NCI-H2081 treated with DMSO at 0.1 percent for 48 hours (cell line): Measurements from ENCODE around the gene BABAM2.

Source experiments
- DNase-seq: peaks from one replicate; lab custom pipeline; 2025; lab: John Stamatoyannopoulos, UW

Gene BABAM2

DNA sequence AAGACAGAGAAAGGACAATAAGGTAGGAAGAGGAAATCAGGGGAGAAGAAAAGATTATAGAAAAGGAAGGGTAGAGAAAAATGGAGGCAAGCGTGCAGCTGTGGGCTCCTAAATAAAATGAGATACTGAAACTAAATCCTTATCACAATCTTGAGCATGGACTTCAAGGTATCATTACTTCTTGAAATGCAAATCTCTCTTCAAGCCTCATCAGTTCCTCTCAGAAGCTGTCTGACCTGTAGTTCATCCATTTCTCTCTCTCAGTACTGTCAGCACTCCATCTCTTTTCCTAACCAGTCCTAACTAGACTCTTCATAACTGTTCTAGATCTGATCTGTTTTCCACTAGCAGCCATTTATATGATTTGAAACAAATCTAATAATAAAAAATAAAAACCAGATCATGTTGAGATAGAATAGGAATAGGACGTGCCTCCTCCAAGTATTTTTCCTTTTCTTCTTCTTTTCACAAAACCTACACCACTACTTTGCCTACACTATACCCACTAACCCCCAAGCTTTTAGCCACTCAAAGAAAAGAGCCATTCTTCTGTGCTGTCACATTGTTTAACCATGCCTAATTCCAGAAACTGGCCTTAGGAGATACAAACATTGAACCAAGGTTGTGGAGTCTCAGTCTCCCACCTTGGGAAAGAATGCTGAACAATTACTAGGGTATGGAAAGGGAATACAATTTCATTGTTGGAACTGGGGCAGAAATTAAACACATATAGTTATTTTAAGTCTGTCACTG is 21.1 kb downstream of the BABAM2 start:
- DNase-seq, result no peak

DNA sequence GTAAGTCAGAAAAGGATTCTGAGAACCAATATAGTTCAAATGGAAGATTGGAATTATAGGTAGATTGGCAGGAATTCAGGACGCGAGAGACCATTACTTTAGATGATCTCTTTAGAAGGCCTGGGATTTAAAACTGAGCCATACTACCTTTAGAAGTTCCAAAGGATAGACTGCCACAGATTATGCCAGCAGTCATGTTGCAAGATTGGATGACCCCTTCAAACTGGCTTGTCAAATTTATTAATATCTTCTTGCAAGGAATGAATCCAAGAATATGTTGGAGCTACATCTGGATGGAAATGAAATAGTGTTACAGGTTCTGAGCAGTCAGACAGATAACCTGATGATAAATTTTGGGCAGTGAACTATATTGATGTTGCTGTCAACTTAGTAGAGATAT is 22.0 kb downstream of the BABAM2 start:
- no peak for DNase-seq

DNA sequence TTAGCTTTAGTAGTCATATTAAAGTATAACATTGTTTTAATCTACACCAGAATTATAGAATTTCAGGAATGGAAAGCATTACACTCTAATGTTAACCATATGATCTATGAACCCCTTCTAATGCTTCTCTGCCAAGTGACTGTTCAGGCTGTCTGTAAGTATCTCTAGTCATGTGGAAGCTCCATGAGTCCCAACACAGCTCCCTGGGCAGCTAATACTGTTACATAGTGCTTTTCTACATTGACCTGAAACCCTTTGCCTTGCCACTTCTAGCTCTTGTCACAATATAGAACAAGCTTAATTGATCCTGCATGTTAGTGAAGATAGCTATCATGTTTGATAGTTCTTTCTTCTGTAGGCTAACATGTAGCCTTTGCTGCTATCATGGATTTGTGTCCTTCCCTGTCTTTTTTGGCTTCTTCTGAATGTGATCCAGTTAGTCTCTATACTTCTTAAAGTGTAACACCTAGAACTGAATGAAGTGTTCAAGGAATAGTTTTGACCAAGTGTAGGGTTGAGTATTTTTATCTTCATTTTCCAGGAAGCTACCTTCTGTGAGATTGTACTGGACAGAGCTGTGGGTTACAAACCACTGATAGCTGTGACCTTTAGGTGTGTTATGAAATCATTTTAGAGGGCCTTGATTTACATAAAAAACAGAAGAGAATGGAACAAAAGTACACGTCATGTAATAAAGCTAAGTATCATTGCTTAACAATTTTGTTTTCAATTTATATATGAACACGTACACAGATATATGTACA is 23.7 kb downstream of the BABAM2 start:
- DNase-seq, result no peak

DNA sequence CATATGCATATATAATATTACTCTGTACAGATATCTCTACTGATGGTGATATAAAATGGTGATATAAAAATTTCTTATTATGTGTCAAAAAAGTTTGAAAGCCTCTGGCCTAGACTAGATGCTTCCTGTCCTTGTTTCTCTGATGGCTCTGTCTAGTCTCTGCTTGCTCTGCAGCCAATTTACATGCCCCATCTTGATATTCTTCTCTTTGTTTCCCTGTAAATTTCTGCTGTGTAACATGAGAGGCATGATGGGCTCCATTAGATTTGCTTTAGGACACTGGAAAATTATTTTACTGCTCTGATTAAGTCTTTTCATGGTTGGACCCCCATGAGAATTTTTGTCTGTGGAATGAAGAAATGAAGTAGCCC is 24.3 kb downstream of the BABAM2 start:
- DNase-seq, result no peak

DNA sequence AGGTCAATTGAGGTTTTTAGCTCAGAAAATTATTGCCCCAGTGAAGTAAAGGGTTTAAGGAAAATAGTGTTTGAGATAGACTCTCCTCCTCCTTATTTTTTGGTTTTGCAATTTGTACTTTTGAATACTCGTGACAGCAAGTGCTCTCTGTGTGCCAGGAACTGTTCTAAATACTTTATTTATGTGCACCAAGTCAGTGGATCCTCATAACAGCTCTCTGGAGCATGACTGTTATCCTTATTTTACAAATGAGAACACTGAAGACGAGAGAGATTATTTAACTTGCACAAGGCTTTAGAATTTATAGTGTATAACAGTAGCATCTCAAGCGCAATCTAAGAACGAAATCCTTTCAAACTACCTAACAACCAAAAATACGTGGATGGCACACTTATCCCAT is 24.7 kb downstream of the BABAM2 start:
- DNase-seq, result no peak

DNA sequence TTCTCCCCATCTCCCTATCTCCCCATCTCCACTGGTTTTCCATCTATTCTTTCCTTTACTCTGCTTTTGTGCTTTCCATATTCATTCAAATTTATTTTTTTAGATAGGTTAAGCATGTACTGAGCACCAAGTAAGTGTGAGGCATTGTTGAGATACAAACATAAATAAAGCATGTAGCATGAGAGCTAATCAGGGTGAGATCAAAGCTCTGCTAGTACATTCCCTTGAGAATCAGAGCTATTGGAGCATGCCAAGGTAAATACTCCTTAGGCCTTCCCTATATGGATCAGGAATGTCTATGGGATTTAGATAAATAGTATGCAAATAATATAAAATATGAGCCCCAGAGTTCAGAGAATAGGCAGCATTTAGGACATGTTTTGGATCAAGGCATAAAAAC is 25.3 kb downstream of the BABAM2 start:
- no peak for DNase-seq

DNA sequence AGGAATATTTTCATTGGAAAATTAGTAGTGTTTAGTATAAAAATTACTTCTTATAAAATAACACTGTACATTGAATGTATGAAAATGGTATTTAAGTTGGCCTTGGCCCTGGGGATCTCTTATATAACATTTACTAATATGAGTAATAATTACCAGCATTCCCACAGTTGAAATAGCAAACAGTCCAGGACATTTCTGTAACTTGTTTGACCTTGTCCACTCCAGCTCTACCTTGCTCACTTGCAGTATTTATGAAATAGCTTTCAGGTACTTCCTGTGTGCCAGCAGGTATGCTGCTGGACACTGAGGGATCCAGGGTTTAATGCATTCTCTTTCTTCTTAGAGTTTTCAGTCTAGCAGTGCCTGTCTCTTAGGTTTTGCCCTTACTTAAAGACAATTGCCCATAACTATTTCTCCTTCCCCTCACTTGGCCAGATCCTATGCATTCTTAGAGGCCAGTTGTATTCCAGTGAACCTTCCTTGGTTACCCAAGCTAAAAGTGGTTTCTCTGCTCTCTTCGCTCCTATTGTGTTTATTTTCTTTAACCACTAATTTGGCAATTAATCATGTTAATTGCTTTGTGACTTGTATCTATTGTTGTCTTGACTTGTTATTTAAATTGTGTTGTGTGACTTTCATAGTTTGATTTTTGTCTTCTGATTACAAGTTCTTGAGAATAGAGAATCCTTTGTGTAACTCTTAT is 25.9 kb downstream of the BABAM2 start:
- DNase-seq, result no peak

DNA sequence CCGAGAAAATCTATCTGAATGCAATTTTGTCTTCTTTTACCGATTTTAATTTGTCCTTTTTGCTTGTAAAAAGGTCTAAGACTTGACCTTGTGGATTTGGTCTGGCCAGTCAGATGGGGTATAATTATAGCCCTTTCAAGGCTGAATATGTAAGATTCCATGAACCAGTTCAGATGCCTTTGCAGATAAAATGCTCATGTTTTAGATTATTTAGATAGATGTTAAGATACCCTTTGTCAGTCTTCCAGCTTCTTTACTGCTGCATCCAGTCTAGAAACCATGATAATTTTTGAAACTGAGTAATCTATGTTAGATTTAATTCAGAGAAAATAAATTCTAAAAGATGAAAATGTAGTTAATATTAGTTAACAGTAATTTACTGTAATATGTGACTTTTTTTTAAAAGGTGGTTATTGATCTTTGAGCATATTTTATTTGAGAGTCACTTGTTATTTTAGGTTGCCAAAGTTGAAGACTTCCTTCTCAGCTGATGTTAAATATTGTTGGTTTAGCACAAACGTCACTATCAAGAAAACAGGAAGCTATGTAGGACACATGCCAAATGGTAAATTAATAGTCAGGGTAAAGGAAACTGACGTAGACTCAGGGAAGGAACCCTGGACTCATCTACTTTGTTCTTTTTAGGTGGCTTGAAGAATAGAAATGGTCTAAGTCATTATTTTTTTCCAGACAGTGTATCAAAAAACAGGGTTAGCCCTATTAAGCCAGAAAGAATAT is 29.8 kb downstream of the BABAM2 start:
- no peak for DNase-seq

DNA sequence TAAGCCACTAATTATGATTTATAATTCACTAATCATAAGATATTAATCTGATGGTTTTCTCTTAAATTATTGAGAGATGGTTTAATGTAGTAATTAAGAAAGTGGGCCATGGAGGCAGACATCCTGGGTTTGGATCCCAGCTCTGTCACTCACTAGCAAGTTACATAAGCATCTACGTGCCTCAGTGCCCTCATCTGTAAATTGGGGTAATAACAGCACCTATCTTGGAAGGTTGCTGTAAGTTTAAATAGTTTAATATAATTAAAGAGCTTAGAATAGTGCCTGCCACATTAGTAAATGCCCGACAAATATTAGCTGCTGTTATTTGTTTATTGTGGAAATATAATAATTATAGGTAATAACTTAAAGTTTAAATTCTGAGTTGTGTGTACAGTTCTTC is 30.9 kb downstream of the BABAM2 start:
- DNase-seq, result no peak

DNA sequence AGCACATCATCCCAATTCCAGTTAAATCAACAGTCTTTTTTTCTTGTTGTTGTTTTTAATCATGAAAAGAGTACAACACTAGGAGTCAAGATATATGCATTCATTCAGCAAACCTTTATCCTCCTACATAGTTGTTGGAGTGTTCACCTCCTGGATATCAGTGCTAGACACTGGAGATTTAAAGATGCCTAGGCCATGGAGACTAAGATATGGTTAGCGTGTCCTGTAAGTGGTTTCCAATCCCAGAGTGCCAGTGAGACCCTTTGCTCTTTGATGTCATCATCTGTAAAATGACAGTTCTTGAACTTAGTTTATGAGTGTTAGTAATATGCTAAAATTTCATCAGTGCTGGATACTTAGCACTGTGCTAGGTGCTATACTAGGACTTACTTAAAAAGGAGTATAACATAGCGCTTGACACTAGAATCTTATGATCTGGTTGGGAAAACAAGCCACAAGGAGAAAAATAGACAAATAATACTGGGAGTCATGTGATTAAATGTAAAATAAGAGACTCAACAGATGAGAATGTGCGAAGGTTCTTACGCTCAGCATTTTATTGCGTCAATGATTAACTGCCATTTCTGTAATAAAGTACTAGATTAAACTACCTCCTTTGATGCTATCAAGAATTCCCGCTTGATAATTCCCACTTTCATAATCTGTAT is 31.5 kb downstream of the BABAM2 start:
- DNase-seq, result no peak

DNA sequence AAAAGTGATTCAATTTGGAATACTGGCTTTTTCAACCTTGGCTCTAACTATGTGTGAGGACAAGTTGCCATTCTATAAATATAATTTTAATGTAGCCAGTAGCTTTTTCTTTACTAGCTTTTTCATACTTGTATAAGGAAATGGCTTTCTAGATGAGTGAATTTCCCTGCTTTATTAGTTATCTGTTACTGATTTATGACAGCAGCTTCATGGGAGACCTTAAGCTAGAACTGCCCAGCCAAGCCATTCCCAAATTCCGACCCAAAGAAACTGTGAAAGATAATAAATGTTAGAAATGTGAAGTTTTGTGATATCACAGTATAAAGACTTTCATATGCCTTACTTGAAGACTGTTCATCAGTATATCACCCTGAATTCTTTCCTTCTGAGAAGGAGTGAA is 32.3 kb downstream of the BABAM2 start:
- no peak for DNase-seq

DNA sequence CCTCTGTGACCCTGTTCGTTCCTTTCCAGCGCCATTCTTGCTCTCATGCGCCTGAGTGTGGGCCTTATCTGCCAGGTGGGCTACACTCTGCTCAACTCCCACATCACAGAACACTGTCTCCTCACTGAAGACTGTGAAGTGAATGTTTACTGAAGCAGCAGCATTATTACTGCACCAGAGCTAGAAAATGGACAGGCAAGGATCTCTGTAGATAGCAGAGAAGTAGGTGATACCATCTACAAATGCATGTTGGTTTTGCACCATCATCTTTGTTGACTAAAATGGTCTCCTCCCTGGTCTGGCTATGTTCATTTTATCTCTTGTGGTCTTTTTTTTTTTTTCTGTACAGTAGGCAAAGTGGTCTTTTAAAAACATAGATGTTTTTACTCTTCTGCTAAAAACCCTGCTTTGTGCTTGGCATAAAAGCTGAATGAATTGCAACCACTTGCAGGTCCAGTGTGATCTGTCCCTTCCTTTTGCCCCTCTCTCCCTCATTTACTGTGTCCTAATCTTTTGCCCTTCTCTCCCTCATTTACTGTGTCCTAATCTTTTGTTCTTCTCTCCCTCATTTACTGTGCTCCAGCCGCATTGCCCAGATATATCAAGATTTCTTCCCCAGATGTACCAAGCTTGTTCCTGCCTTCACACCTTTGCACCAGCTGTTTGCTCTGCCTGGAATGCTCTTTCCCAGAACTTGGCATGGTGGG is 35.4 kb downstream of the BABAM2 start:
- no peak for DNase-seq

DNA sequence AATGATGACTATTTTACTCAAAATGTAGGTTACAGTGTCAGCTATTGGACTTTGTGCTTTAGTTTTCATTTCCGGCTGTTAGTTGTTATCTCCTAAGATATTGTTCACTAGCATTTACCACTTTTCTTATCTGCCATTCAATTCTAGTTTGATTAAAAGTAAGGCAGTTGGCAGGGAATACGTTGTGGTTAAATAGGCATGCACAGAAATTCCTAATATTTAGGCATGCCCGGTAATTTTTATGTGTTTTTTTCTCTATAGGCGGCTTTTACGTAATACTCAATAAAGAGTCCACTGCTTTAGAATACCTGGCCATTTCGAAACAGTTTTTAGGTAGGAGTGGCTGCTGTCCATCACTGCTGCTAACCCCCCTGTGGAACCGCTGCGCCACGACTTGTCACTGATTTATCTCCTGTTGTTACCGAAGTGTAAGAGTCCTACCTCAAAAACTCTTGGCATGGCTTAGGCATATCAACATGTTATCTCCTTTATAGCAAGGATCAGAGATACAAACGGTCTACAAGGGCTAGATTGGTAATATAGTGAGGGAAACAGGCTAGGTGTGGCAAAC is 39.5 kb downstream of the BABAM2 start:
- no peak for DNase-seq

DNA sequence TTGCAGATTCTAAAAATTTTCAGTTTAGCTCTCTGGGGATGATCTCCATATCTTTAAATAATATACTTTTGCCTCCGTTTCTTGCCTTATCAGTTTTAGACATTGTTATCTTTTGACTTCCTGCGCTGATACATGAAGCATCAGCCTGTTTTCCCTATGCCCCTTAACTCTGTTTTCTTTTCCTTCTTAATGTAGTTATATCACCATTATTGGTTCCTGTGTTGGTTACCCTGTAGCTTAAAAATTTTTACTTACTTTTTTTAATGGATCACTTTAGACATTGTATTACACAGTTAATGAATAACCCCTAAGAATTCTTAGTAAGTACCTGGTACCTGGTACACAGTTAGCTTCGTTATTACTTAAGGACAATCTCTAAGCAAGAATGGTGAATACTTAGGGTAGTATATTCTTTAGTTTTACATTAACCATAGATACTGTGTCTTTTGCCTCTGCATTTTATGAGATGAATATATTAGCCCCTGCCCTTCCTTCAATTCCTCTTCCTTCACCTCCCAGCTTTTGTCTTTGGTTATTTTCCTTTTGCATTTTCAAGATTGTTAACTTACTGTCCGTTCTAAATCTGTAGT is 40.9 kb downstream of the BABAM2 start:
- DNase-seq, result no peak

DNA sequence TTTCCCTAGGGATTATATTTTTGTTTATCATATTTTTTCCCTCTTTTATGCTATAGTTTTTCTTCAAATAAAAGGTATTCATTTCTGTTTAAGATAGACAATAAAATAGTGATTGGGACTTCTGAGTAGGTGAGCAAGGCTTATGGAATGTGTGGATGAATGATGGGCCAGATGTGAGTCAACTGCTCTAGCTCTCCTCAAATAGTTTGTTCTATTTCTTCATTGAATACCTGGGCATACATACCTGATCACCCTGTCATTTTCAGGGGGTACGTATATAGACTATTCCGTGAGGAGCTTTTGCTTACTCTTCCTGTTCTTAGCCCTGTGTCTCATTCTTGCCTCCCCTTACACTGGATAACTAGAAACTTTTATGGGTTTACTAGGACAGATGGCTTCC is 41.9 kb downstream of the BABAM2 start:
- no peak for DNase-seq

DNA sequence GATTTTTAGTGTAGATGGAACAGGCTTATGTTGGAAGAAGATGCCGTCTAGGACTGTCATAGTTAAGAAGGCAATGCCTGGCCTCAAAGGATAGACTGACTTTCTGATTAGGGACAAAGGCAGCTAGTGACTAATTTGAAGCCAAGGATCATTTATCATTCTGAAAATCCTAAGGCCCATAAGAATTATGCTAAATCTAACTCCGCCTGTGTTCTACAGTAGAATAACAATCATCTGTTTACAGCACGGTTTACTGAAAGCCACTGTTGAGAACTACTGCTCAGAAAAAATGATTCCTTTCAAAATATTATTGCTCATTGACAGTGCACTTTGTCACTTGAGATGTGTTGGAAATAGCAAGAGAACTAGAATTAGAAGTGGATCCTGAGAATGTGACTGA is 44.5 kb downstream of the BABAM2 start:
- DNase-seq, result no peak

DNA sequence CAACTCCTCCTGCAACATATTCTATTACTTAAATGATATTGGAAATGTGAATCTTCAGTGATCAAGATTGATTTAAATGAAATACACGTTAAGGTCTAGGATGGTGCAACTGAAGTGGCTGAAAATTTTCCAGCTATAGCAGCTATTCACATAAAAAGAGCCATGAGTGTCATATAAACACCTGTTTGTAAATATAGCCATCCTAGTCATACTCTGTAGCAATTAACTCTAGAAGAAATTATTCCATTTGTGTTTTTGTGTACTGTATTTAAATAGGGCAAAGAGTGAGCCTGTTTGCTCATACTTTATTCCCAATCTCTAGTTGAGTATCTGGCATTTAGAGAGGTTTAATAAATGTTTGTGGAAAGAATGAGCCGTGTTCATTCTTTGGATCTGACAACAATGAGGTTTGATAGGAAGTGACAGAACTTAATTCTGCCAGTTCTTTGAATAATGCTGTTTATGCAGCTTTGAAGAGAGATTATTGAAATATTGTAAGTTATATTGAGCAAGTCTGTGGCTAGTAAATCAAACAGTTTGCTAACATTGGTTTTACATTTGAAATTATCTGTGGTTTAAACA is 49.7 kb downstream of the BABAM2 start:
- no peak for DNase-seq

DNA sequence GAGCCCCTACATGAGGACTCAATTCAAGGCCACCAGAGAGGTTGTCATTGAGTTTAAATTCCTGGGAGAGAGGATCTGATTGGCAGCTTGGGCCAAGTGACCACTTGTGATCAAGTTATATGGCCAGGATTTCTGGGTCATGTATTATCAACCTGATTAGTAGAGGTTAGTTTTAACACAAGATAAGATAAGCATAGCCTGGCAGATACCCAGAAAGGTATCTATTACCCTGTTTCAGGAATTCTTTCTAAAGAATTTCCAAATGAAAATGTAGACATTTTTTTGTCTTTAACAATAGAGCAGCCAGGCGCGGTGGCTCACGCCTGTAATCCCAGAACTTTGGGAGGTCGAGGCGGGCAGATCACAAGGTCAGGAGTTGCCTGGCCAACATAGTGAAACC is 50.5 kb downstream of the BABAM2 start:
- DNase-seq, result no peak

DNA sequence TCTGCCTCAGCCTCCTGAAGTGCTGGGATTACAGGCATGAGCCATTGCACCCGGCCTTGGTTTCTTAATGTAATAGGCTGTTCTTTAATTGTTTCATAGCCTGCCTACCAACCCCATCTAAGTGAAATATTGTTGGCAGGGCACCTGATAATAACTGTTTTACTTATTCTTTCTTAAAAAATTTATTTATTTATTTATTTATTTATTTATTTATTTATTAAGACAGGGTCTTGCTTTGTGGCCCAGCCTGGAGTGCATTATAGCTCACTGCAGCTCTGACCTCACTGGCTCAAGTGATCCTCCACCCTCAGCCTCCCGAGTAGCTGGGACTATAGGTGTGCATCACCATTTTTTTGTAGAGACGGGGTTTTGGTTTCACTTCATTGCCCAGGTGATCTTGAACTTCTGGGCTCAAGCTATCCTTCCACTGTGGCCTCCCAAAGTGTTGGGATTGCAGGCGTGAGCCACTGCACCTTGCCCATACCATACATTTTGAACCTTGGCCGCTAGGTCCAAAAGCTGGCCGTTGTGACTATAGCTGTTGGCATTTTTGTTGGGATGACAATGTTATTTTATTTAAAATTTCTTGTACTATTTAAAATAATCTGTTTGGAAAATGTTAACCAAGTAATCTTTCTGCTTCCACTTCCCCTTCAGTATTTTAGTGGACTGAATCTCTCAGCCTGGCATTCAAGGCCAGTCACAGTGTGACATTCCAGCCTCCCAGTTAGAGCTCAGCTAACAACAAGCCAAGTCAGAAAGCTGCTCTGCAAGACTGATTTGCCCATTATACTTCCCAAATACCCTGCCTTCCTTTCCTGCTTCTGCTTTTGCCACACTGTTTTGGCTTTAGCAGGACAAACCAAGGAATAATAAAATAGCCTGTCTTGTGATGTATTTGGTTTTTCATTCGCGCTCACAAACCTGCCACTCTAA is 52.4 kb downstream of the BABAM2 start:
- DNase-seq, result no peak
